ENCODE measurements around the gene MUC22. TPM values are rescaled to one million over a fixed set of nuclear protein-coding genes. Genes with fewer than 3 reads are reported as not detected.
A peak's percentile ranks its signal among the peaks of the same experiment; 100 is the strongest.
"Not testable (repeated sequence)": the region's sequence is repeated elsewhere in the genome, so short reads cannot be mapped to it uniquely, and the experiment has no call there.

MUC22 gene
- total RNA-seq, 2 donors from 2014 or later, result not detected

GRCh38 chr6:31058128-31058894 is 48.0 kb downstream of the MUC22 start:
- Histone ChIP-seq H3K4me3 (no peak overlapping the region), H3K27ac (no peak overlapping the region), H3K4me1 (peaks cover 9% of the 10 kb centered on the region), H3K9me3 (no peaks in the 10 kb centered on the region), H3K27me3 (no peaks in the 10 kb centered on the region), H3K36me3 (replicated peaks in 1 of 2; ENCODE audit: insufficient read depth in 1 of 2, low read depth in 2 of 2) (no peaks in the 10 kb centered on the region)
- DNase-seq, result no peak
- TF ChIP-seq CTCF (IDR thresholded peaks at IDR 0.05) (peak; percentile 22 to 61 (median 51)), POLR2A (IDR thresholded peaks at IDR 0.05) (no peak)
- peak; percentile 60 for ATAC-seq
- 67 to 69% methylated on average over 10 of the region's 10 CpGs for WGBS, 2 donors
- intact Hi-C loops (cut with DNase I), result loop anchor here (10.0 kb wide), 1 partner anchor 134 kb away; no protein-coding TSS in a partner anchor

GRCh38 chr6:31060145-31060544 is 49.9 kb downstream of the MUC22 start:
- intact Hi-C loops (cut with DNase I), result no loop called here

GRCh38 chr6:31063906-31064435 is 53.7 kb downstream of the MUC22 start:
- WGBS, 2 donors, result 66 to 73% methylated on average over 7 of the region's 7 CpGs
- Histone ChIP-seq H3K4me3 (no peak overlapping the region), H3K4me1 (no peaks in the 10 kb centered on the region), H3K27ac (no peak overlapping the region), H3K36me3 (replicated peaks in 1 of 2; ENCODE audit: insufficient read depth in 1 of 2, low read depth in 2 of 2) (no peaks in the 10 kb centered on the region), H3K9me3 (no peaks in the 10 kb centered on the region), H3K27me3 (no peaks in the 10 kb centered on the region)
- ATAC-seq (no peak), DNase-seq (no peak)
- intact Hi-C loops (cut with DNase I), result no loop called here
- no peak for TF ChIP-seq CTCF (IDR thresholded peaks at IDR 0.05)
- TF ChIP-seq POLR2A (IDR thresholded peaks at IDR 0.05), result no peak

More at GRCh38 chr6:31060145-31060544, 49.9 kb downstream of the MUC22 start:
- DNase-seq, result no peak
- TF ChIP-seq CTCF (IDR thresholded peaks at IDR 0.05), result no peak
- no peak for TF ChIP-seq POLR2A (IDR thresholded peaks at IDR 0.05)
- 82 to 84% methylated on average over 7 to 8 of the region's 8 CpGs for WGBS, 2 donors
- no peaks in the 10 kb centered on the region for H3K36me3 ChIP-seq (replicated peaks in 1 of 2; ENCODE audit: insufficient read depth in 1 of 2, low read depth in 2 of 2)
- H3K4me3 ChIP-seq, result no peak overlapping the region
- H3K27ac ChIP-seq, result no peak overlapping the region
- no peaks in the 10 kb centered on the region for H3K9me3 ChIP-seq
- peaks cover 9% of the 10 kb centered on the region for H3K4me1 ChIP-seq
- no peak for ATAC-seq
- H3K27me3 ChIP-seq, result no peaks in the 10 kb centered on the region

GRCh38 chr6:31065556-31065955 is 55.3 kb downstream of the MUC22 start:
- no peak overlapping the region for H3K4me3 ChIP-seq
- H3K4me1 ChIP-seq, result no peaks in the 10 kb centered on the region
- H3K27ac ChIP-seq, result no peak overlapping the region
- 70 to 77% methylated on average over 2 of the region's 2 CpGs for WGBS, 2 donors
- H3K36me3 ChIP-seq (replicated peaks in 1 of 2; ENCODE audit: insufficient read depth in 1 of 2, low read depth in 2 of 2), result no peaks in the 10 kb centered on the region
- intact Hi-C loops (cut with DNase I), result no loop called here
- DNase-seq (no peak), ATAC-seq (no peak)
- TF ChIP-seq POLR2A (IDR thresholded peaks at IDR 0.05), result no peak
- no peak for TF ChIP-seq CTCF (IDR thresholded peaks at IDR 0.05)
- H3K27me3 ChIP-seq, result no peaks in the 10 kb centered on the region
- H3K9me3 ChIP-seq, result no peaks in the 10 kb centered on the region

GRCh38 chr6:31067028-31067427 is 56.8 kb downstream of the MUC22 start:
- H3K4me3 ChIP-seq; H3K4me1 ChIP-seq; ATAC-seq; DNase-seq; H3K27ac ChIP-seq; H3K9me3 ChIP-seq; H3K36me3 ChIP-seq (replicated peaks in 1 of 2; ENCODE audit: insufficient read depth in 1 of 2, low read depth in 2 of 2); intact Hi-C loops (cut with DNase I); H3K27me3 ChIP-seq: not testable (repeated sequence)
- 80 to 86% methylated on average over 12 to 16 of the region's 32 CpGs for WGBS, 2 donors

- DNase-seq; H3K27me3 ChIP-seq; H3K4me1 ChIP-seq; H3K9me3 ChIP-seq; ATAC-seq; intact Hi-C loops (cut with DNase I); H3K4me3 ChIP-seq; H3K36me3 ChIP-seq (replicated peaks in 1 of 2; ENCODE audit: insufficient read depth in 1 of 2, low read depth in 2 of 2); H3K27ac ChIP-seq: not testable (repeated sequence)
- WGBS, 2 donors, result 74 to 87% methylated on average over 5 to 7 of the region's 11 CpGs
Measured at GRCh38 chr6:31067891-31068668, 57.8 kb downstream of the MUC22 start.

Measured in body of pancreas (tissue), 4 donors.